B cell (primary cell): ENCODE data around the gene IFNLR1. TPM values are rescaled to one million over a fixed set of nuclear protein-coding genes. Genes with fewer than 3 reads are reported as not detected.

Experiments
- ATAC-seq: fragments of 200-7000 bp; cut with Tn5 transposase; one replicate; pipeline ENCODE4 v1.10.0; 2021; ENCODE audit warnings: low read depth, mild to moderate bottlenecking, moderate number of reproducible peaks, moderate library complexity
- CTCF ChIA-PET: fragments of 350-600 bp; sonication (Branson Sonifier 250); formaldehyde crosslinking; loops from one replicate; lab custom pipeline; 2021; ENCODE audit warnings: antibody characterized with exemption, inconsistent platforms; lab: Charles Lee
- POLR2A ChIA-PET: fragments of 350-600 bp; sonication (Branson Sonifier 250); formaldehyde crosslinking; loops from one replicate; lab custom pipeline; 2021; ENCODE audit warnings: antibody characterized with exemption; lab: Charles Lee
- DNase-seq: peaks from one replicate; pipeline ENCODE4 v3.0.0; 2013
- H2AFZ ChIP-seq: 2 replicates; pipeline ENCODE4 v1.6.1; 2012; ENCODE audit warnings: mild to moderate bottlenecking, low read depth, low read length; ENCODE audit not compliant: insufficient read depth, poor library complexity, severe bottlenecking
- H3K27ac ChIP-seq, 2 donors: 1 replicate in 1 of 2; 2 replicates in 1 of 2; pipeline ENCODE4 v1.5.1; 2012 to 2013; ENCODE audit warnings: low read length in 2 of 2, mild to moderate bottlenecking in 2 of 2, moderate library complexity in 1 of 2
- H3K27me3 ChIP-seq, 4 experiments: fragments of 200-600 bp in 1 of 4; sonication (generic) in 1 of 4; replicated peaks in 1 of 4; 1 replicate in 2 of 4; 2 replicates in 2 of 4; pipeline versions ENCODE4 v1.6.1 to v1.7.0; 2013 to 2016; ENCODE audit warnings: low read length in 3 of 4, mild to moderate bottlenecking in 2 of 4, mixed read lengths in 1 of 4, moderate library complexity in 1 of 4; ENCODE audit not compliant: insufficient read depth in 4 of 4, control insufficient read depth in 3 of 4; ENCODE audit errors: control extremely low read depth in 1 of 4
- H3K36me3 ChIP-seq, 2 experiments: replicated peaks in 1 of 2; 1 replicate in 1 of 2; 2 replicates in 1 of 2; pipeline versions ENCODE4 v1.6.1 to v1.7.1; 2013; ENCODE audit warnings: low read length in 1 of 2; ENCODE audit not compliant: insufficient read depth in 2 of 2, control insufficient read depth in 1 of 2; ENCODE audit errors: control extremely low read depth in 1 of 2, extremely low read depth in 1 of 2
- H3K4me1 ChIP-seq, 2 donors: fragments of 200-600 bp in 1 of 2; sonication (generic) in 1 of 2; 1 replicate in 1 of 2; 2 replicates in 1 of 2; pipeline versions ENCODE4 v1.5.1 to v1.6.1; 2013 to 2017; ENCODE audit warnings: low read length in 2 of 2; ENCODE audit not compliant: control insufficient read depth in 2 of 2, insufficient read depth in 2 of 2
- H3K4me2 ChIP-seq: replicated peaks from 2 replicates; pipeline ENCODE3; 2012; ENCODE audit warnings: mild to moderate bottlenecking, low read depth, low read length; ENCODE audit not compliant: poor library complexity, severe bottlenecking
- H3K4me3 ChIP-seq, 5 experiments: fragments of 200-600 bp in 1 of 5; sonication (generic) in 1 of 5; 1 replicate in 3 of 5; 2 replicates in 2 of 5; pipeline versions ENCODE4 v1.5.1 to v1.7.0; 2011 to 2016; ENCODE audit warnings: low read length in 4 of 5, mild to moderate bottlenecking in 4 of 5, low read depth in 2 of 5, control low read depth in 1 of 5, moderate library complexity in 1 of 5; ENCODE audit not compliant: insufficient read depth in 1 of 5; ENCODE audit errors: control extremely low read depth in 1 of 5, extremely low read depth in 1 of 5
- H3K79me2 ChIP-seq: fragments of 200-600 bp; sonication (generic); one replicate; pipeline ENCODE4 v1.6.0; 2016; ENCODE audit warnings: low read length; ENCODE audit not compliant: control insufficient read depth, insufficient read depth
- H3K9ac ChIP-seq: fragments of 200-600 bp; sonication (generic); 2 replicates; pipeline ENCODE4 v1.6.1; 2017; ENCODE audit warnings: mild to moderate bottlenecking, low read length, moderate library complexity
- H3K9me3 ChIP-seq, 3 donors: one replicate each; pipeline versions ENCODE4 v1.6.1 to v1.7.1; 2013; ENCODE audit warnings: low read length in 2 of 3; ENCODE audit not compliant: control insufficient read depth in 2 of 3, insufficient read depth in 1 of 3; ENCODE audit errors: control extremely low read depth in 1 of 3
- H4K20me1 ChIP-seq: 2 replicates; pipeline ENCODE4 v1.6.0; 2012; ENCODE audit warnings: mild to moderate bottlenecking, low read length; ENCODE audit not compliant: insufficient read depth, control insufficient read depth, poor library complexity, severe bottlenecking
- H3K27ac Mint-ChIP-seq: one replicate; pipeline ENCODE4 v1.8.0; 2021; ENCODE audit warnings: mixed read lengths
- H3K27me3 Mint-ChIP-seq: one replicate; pipeline ENCODE4 v1.8.0; 2021; ENCODE audit warnings: mixed read lengths
- H3K4me1 Mint-ChIP-seq: one replicate; pipeline ENCODE4 v1.8.0; 2021; ENCODE audit warnings: mixed read lengths
- H3K4me3 Mint-ChIP-seq: one replicate; pipeline ENCODE4 v1.8.0; 2021; ENCODE audit warnings: mixed read lengths
- H3K9me3 Mint-ChIP-seq: one replicate; pipeline ENCODE4 v1.8.0; 2022; ENCODE audit warnings: mixed read lengths; ENCODE audit not compliant: insufficient read depth
- CTCF ChIP-seq: fragments of 200-600 bp; IDR thresholded peaks from one replicate; pipeline ENCODE4 v1.8.0; 2022; ENCODE audit warnings: antibody characterized with exemption, mild to moderate bottlenecking
- EZH2 ChIP-seq: IDR thresholded peaks from 2 replicates; pipeline ENCODE4 v1.6.1; 2012; ENCODE audit warnings: borderline replicate concordance, low read depth, mild to moderate bottlenecking, moderate library complexity, low read length; ENCODE audit not compliant: insufficient read depth, poor library complexity, severe bottlenecking
- WGBS: methylation state at CpG from one replicate; pipeline ENCODE4 v1.1.5; 2013; ENCODE audit warnings: missing lambda C conversion rate; ENCODE audit not compliant: insufficient coverage; 5-methylcytosine and 5-hydroxymethylcytosine counted together
- intact Hi-C: fragments of 100-400 bp; cut with micrococcal nuclease; formaldehyde crosslinking; loops from one replicate; pipeline ENCODE4 v1.10.0; 2022
- polyA plus RNA-seq: library from polyadenylated mRNA; depleted of rRNA; stranded (reverse); fragments of >200 nt; gene quantifications from 2 replicates; pipeline ENCODE4 v1.2.3, GENCODE V29; 2012
- total RNA-seq, 2 donors: library from RNA; stranded (reverse); fragments of 120-200 nt in 1 of 2; gene quantifications; 1 replicate in 1 of 2; 2 replicates in 1 of 2; pipeline versions ENCODE4 v1.2.3 to v1.2.4, GENCODE V29; 2013 to 2022

IFNLR1 gene
- total and polyA plus RNA-seq, 2 donors (not counting 1 experiment from before 2014, with no cell fraction given) = 14.7 to 39.7 TPM

DNA sequence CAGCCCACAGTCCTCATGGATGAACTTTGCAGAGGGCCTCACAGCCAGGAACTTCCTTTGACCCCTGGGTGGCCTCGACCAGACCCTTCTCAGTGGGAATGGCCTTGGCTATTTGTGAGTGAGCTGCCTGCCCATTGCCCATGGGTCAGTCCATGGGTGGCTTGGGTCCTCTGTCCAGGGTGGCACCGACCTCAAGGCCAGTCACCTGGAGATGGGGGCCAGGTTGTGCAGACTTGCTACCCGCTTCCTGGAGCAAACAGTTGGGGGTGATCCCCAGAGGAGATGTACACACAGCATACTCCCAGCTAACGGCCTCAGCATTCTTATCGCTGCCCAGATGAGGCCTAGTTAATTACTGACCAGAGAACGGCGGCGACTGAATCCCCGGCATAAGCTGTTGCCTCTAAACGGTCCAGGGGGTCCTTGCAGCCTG, 23.1 kb upstream of the IFNLR1 start:
- ATAC-seq (no peak), DNase-seq (no peak)
- Histone ChIP-seq H3K27ac (no peak overlapping the region), H3K9ac (no peak overlapping the region), H2AFZ (no peak overlapping the region), H3K4me2 (no peak overlapping the region), H3K9me3 (peaks cover 0 to 18% (median 5%) of the 10 kb centered on the region in 3 donors), H3K27me3 (peaks cover 0 to 4% (median 0%) of the 10 kb centered on the region in 4 experiments), H3K79me2 (no peaks in the 10 kb centered on the region), H3K4me3 (no peak overlapping the region), H3K4me1 (no peaks in the 10 kb centered on the region), H3K36me3 (no peaks in the 10 kb centered on the region), H4K20me1 (no peaks in the 10 kb centered on the region)
- no peak for TF ChIP-seq CTCF
- no peak for TF ChIP-seq EZH2
- Mint-ChIP-seq H3K4me1 (no peaks in the 10 kb centered on the region), H3K4me3 (no peak overlapping the region), H3K9me3 (no peaks in the 10 kb centered on the region), H3K27ac (no peak overlapping the region), H3K27me3 (peaks cover 6% of the 10 kb centered on the region)
- WGBS = 86% methylated on average over 8 of the region's 10 CpGs
- ChIA-PET CTCF (interaction anchor here (1.2 to 1.8 kb wide), 3 partner anchors 8 to 183 kb away, joined by 3 to 7 read pairs (median 5); no protein-coding TSS in a partner anchor), POLR2A (no interaction called here)
- intact Hi-C loops = no loop called here

DNA sequence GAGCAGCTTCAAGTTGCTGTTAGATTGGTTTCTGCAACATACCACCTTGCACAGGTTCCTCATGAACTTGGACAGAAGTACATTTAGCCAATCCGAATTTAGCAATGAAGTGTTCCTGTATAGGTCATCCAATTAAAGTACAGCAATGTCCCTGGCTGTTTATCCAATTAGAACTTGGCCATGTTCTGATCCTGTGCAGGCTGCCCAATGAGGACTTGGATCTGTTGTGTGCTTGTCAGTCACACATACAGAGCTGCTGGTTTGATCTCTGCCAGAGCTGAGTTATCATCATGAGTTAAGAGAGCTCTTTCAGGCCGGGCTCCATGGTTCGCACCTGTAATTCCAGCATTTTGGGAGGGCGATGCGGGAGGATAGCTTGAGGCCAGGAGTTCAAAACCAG, 22.0 kb upstream of the IFNLR1 start:
- ChIA-PET POLR2A (no interaction called here), CTCF (interaction anchor here (1.4 to 2.3 kb wide), 4 partner anchors 10 to 184 kb away, joined by 3 to 9 read pairs (median 4); no protein-coding TSS in a partner anchor)
- H3K27ac ChIP-seq = no peak overlapping the region
- Mint-ChIP-seq H3K4me1 (no peaks in the 10 kb centered on the region), H3K27ac (no peak overlapping the region), H3K27me3 (no peaks in the 10 kb centered on the region), H3K4me3 (no peak overlapping the region), H3K9me3 (no peaks in the 10 kb centered on the region)
- peaks cover 0 to 18% (median 5%) of the 10 kb centered on the region in 3 donors for H3K9me3 ChIP-seq
- no peaks in the 10 kb centered on the region for H3K36me3 ChIP-seq
- H3K4me3 ChIP-seq = no peak overlapping the region
- DNase-seq = no peak
- peaks cover 0 to 4% of the 10 kb centered on the region in 2 donors for H3K4me1 ChIP-seq
- TF ChIP-seq CTCF (no peak), EZH2 (no peak)
- H3K4me2 ChIP-seq = no peak overlapping the region
- H3K9ac ChIP-seq = no peak overlapping the region
- no peaks in the 10 kb centered on the region for H4K20me1 ChIP-seq
- no peaks in the 10 kb centered on the region for H3K79me2 ChIP-seq
- 98% methylated on average over 5 of the region's 5 CpGs for WGBS
- intact Hi-C loops = no loop called here
- ATAC-seq = no peak
- H3K27me3 ChIP-seq = peaks cover 0 to 4% (median 0%) of the 10 kb centered on the region in 4 experiments
- H2AFZ ChIP-seq = no peak overlapping the region
